Measurements from ENCODE around the gene NPSR1.
"Not testable (repeated sequence)": the region's sequence is repeated elsewhere in the genome, so short reads cannot be mapped to it uniquely, and the experiment has no call there.

The NPSR1 gene

GRCh38 chr7:34838329-34838728 is 180.3 kb downstream of the NPSR1 start:
- no peak for DNase-seq

DNA sequence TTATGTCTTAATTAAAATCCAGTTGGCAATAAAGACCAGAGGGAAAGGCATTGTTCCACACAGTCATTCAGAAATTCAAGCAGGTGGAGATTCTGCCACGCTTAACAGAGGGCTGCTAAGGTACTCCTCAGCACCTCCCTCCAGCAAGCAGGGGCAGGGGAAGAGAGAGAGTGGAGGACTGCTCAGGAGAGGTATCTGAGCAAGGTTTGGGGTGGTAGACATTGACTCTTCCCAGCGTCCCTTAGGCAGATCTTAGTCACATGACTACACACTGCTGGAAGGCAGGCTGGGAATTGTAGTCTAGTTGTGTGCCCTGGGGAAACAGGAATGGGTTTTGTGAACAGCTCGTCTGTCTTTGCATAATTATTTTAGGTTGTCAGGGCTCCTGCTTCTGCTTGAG is 181.6 kb downstream of the NPSR1 start:
- DNase-seq: no peak

DNA sequence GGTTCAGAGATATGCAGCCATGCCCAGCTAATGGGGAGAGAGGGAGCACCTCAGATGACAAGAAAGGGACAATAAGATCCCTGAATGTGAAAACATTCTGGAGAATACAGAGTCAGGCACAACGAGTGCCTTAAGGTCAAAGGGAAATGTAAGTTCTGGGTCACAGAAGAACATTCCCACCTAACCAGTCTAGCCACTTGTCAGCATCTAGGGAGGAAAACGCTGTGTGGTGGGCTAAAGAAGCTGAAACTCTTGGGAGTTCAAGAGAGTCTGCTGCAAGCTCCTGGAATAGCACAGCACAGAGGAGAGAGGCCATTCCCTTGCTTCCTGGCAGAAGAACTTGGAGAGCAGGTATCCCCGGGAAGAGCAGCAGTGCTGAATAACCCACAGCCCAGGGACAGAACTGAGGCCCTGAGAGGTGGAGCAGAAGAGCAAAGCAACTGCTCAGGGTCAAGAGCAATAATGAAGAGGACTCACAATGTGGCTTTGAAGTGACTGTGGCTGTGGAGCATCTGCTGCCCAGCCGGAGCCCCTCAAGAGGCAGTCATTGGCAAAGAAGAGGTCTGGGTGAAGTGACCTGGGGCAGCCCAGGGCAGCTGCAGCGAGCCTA is 182.3 kb downstream of the NPSR1 start:
- DNase-seq: no peak

GRCh38 chr7:34841326-34841725 is 183.3 kb downstream of the NPSR1 start:
- DNase-seq: no peak

- DNase-seq: no peak
These were observed 184.8 kb downstream of the NPSR1 start for GRCh38 chr7:34842782-34843181.

DNA sequence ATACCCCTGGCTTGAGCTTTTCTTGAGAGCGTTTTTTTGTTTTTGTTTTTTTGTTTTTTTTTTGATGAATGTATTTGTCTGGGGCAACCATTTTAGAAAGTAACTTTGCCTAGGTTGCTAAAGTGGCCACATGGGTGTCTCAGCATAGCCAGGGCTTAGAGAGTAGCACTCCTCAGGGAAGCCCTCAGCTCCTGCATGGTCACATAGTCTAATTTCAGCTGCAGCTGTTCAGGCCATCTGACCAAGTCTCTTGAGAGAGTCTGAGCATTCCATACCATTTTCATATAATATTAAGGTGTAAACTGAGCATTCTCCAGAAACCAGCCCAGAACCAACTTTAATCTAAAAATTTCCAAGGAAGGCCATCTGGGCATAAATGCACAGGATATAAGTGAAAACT is 186.4 kb downstream of the NPSR1 start:
- no peak for DNase-seq

DNA sequence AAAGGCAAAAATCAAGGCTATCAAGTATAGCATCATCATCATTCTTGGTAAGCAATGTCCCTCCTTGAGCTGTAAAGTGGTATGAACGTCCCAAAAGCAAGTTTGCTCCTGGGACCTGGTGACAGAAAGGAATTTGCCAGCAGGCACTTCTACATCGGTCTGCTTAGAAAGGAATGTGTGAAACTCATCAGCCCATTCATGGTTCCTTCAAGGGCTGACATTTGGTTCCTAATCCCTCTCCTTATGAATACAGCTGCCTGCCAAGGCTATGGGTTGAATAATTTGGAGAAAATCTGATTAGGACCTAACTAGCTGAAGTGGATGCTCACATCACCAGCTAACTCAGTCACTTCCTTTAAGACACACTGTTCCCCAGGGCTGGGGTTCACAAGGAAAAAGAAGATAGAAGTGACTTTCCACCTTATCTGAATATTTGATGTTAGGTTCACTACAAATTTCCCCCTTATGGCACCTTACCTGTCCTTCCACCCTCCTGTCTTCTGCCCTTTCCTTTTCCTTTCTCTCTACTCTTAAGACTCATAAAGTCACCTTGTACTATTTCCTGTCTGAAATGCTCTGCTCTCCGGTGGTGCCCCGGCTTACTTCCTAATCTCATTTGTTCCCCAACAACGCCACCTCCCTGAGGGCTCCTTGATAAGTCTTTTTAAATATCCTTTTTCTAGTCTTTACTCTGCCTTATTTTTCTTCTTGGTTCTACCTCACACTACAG is 187.1 kb downstream of the NPSR1 start:
- peak in 1 of 5 experiments; percentile 1 for DNase-seq

DNA sequence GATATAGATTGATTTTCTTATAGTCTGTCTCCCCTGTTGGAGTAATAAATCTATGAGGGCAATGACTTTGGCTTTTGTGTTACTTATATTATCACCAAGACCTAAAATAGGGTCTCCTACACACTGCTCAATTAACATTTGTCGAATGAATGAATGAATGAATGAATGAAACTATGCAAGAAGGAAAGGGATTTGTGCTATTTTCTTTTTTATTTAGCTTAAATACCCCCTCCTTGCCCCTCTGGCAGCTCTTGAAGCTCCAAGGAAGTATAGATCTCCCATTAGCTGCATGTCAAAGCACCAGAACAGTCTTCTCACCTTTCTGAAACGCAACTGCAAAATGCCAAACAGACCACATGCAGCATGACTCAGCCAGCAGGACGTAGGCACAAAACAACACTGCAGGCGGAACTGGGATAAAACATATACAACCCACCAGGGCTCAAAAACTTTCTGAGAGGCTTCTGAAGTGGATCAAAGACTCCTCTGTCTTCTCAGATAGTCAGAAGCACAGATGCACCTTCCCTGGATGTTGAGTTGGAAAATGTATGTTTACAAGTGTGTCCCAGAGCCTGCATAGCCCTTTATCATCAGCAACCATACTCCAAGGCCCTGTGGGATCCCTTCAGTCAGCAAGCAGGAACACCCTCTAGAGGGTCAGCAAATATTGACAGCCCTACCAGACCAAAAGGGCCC is 187.8 kb downstream of the NPSR1 start:
- no peak for DNase-seq

- no peak for DNase-seq
These were observed 189.0 kb downstream of the NPSR1 start for GRCh38 chr7:34846976-34847375.

DNA sequence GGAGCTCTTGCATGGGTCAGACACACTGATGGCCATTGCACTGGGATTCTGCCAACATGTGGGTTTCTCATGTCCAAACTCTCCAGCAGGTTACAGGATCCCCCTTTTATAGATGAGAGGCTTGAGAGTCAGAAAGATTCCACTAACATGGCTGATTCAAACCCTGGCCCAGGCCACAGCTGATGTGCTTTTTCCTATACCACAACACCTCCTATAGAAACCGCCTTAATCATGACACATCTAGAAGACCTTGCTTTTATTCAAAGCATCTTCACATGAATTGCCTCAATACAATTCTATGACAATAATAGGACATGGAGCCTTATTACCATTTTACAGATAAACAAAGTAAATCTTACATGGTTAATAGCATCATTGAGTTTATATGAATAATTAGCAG is 190.7 kb downstream of the NPSR1 start:
- DNase-seq: no peak

DNA sequence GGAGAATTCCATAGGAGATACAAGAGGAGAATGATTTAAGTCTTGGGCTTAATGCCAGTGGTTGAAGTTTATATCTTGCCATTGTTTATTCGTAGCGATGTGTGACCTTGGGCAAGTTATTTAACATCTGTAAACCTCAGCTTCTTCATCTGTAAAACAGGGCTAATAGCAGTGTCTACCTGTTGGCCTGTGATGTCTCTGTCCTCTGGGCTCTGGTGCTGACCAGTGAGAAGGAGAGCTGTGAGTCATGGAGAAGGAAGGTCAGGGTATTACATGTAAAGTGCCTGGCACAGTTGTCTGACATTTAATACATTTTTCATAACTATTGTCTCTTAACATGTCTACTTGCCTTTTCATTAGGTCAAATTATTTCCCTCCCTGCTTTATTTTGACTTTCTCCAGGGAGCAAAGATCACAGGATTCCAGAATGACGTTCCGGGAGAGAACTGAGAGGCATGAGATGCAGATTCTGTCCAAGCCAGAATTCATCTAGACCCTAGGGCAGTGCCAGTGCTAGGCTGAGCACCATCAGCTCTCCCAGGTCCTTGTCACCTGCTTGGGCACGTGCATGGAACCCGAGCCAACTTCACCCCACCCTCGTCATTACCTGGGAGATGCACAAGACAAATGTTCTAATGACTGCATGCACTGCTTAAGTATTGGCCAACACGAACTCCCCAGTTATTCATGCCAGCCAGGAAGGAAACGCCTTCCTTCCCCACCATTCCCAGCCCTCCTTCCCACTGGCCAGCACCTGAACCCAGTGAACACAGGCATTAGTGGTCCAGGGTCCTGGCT is 191.3 kb downstream of the NPSR1 start:
- DNase-seq: no peak

GRCh38 chr7:34849986-34850385 is 192.0 kb downstream of the NPSR1 start:
- DNase-seq: no peak

DNA sequence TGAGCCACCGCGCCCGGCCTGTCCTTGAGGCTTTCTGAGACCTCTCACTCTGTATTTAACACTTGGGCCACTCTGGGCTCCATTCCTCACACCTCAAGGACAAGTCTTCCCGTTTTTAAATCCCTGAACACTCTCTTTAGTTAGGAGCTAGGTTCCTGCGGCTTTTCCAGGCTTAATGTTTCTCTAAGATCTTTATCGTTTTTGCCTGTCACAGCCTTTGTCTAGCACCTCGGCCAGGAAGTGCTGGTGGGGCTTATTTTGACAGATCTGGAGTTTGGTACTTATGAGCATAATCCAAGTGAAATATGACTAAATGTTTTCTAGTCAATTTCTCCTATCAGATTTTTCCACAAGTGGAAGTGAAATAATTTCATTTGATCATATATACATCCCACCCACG is 192.7 kb downstream of the NPSR1 start:
- no peak for DNase-seq

- no peak for DNase-seq
These were observed 193.4 kb downstream of the NPSR1 start for GRCh38 chr7:34851431-34851830.

DNA sequence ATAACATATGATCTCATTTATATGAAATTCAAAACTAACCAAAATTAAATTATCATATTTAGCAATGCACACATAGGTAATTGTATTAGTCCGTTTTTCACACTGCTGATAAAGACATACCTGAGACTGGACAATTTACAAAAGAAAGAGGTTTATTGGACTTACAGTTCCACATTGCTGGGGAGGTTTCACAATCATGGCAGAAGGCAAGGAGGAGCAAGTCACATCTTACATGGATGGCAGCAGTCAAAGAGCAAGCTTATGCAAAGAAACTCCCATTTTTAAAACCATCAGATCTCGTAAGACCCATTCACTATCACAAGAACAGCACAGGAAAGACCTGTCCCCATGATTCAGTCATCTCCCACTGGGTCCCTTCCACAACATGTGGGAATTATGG is 200.4 kb downstream of the NPSR1 start:
- not testable (repeated sequence) for DNase-seq

DNA sequence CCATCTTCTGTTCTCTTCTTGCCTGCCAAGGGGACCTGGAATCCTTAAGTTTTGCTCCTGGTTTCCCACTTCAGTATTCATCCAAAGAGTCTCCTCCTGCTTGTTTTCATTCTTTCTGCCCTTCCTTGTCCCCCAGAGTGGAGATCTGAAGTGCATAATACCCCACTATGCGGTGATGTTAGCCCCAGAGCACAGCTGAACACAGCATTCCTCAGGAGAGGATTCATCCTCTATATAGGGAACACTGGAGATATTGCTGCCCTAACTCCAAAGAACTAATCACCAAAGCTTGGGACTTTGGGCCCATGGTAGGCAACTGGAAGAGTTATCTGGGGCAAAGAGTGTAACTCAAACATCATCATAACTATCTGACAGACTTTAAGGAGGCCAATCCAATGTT is 201.3 kb downstream of the NPSR1 start:
- not testable (repeated sequence) for DNase-seq

DNA sequence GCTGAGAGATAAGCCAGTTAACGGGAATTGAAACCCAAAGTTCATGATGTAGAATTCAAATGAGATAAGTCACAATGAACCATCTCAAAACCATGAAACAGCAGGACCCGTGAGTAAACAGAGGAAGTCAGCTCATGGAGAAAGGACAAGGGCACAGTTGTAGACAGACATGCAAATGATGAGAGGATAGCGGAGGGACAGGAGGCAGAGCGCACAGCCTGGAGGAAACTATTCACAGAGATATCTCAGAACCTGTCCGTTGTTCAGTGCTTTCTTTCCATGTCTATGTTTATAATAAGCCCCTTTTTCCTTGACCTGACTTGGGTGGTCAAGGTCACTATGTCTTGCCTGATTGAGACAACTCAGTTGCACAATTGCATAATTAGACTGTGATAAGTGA is 208.2 kb downstream of the NPSR1 start:
- not testable (repeated sequence) for DNase-seq

DNA sequence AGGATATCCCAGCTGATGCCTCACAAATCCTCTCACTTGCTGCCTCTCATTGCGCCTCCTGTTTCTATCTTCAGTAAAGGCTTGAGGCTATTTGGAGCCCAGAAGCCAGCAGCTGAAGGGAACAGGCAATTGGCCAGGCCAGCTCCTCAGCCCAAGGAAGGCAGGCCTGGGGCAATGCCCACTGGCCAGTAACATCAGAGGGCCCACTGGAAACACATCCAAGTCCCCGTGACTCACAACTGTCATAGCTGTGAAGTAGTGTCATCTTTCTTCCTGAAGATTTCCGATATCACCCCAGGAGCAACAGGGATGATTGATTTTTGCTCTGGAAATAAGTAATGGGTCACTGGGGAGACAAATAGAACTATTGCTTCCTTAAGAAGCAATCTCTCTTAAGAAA is 209.3 kb downstream of the NPSR1 start:
- DNase-seq: not testable (repeated sequence)

DNA sequence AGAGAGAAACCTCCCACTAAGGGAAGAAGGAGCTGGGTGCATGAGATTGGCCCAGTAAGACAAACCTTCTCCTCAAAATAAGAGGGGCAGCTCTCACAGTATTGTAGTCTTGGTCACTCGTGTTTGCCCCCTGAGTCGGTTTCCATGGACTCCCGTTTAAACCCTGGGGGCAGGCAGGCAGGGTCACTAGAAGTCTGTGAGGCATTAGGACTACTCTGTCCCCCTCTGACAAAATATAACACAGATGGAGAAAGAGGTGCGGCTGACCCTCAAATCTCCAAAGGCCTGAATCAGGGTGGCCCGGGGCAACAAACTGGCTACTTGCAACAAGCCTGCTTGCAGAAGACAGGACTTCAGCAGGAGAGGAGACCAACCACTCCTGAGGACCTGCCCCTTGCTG is 210.6 kb downstream of the NPSR1 start:
- not testable (repeated sequence) for DNase-seq

GRCh38 chr7:34869057-34869456 is 211.0 kb downstream of the NPSR1 start:
- no peak for DNase-seq

DNA sequence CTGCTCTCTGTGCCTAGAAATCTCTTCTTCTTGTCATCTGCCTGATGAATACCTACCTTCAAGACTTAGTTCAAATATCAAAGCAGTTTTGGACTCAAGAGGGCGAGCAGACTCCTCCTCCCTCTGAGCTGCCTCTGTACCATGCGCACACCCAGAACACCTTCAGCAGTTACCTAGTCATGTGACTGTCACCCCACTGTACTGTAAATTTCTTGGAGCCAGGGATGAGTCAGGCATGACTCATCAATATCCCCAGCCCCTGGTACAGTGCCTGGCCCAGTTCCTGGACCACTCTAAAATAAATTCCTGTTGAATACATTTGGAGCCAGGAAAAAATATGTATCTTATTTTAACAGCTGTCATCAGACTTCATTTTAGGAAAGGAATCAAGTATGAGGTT is 212.0 kb downstream of the NPSR1 start:
- not testable (repeated sequence) for DNase-seq

GRCh38 chr7:34874329-34874728 is 216.3 kb downstream of the NPSR1 start:
- DNase-seq: not testable (repeated sequence)

DNA sequence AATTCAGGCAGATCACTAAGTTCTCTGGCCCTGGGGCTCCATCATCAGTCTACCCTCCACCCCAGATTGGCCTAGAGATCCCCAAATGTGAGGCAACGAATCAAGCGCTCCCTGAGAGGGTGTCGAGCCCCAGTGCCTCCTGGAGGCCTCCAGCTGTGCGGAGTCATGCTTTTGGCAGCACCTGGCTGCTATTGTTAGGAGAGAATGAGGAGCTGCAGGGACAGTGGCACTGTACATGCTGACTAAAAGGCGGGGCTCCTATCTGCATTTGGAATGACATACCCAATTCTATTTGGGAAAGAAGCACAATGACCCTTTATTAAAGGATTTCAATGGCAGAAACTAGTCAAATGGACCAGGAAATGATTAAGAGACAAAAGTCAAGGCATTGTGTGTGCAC is 217.5 kb downstream of the NPSR1 start:
- DNase-seq: no peak
